Stimulated activated naive CD8-positive, alpha-beta T cell treated with anti-CD3 and anti-CD28 coated beads, Interleukin-15, amount 100 ng/mL, for 72 hours (primary cell): ENCODE measurements around the gene RGPD5.
"Not testable (repeated sequence)": the region's sequence is repeated elsewhere in the genome, so short reads cannot be mapped to it uniquely, and the experiment has no call there.

Experiments
- ATAC-seq: fragments of 150-1000 bp; cut with Tn5 transposase; 2 replicates; pipeline ENCODE4 v1.10.0; 2021; ENCODE audit warnings: mild to moderate bottlenecking, moderate library complexity
- DNase-seq, 2 donors: peaks; one replicate each; pipeline ENCODE4 v3.0.0; 2021 to 2022
- H3K27ac Mint-ChIP-seq, 2 donors: one replicate each; pipeline ENCODE4 v1.8.0; 2022; ENCODE audit warnings: mild to moderate bottlenecking in 2 of 2, mixed read lengths in 2 of 2, moderate library complexity in 2 of 2
- H3K27me3 Mint-ChIP-seq: one replicate; pipeline ENCODE4 v1.8.0; 2022; ENCODE audit warnings: mixed read lengths
- H3K4me1 Mint-ChIP-seq: one replicate; pipeline ENCODE4 v1.8.0; 2022; ENCODE audit warnings: mild to moderate bottlenecking, mixed read lengths
- H3K4me3 Mint-ChIP-seq, 2 donors: one replicate each; pipeline ENCODE4 v1.8.0; 2022; ENCODE audit warnings: mild to moderate bottlenecking in 2 of 2, mixed read lengths in 2 of 2, moderate library complexity in 1 of 2
- H3K9me3 Mint-ChIP-seq, 2 donors: one replicate each; pipeline ENCODE4 v1.8.0; 2022; ENCODE audit warnings: mixed read lengths in 2 of 2

Gene RGPD5

GRCh38 chr2:109871129-109871751, 77.1 kb downstream of the RGPD5 start:
- peak; percentile 81 for ATAC-seq
- not testable (repeated sequence) for H3K9me3 Mint-ChIP-seq, H3K27me3 Mint-ChIP-seq, H3K4me1 Mint-ChIP-seq, H3K4me3 Mint-ChIP-seq, DNase-seq, H3K27ac Mint-ChIP-seq

GRCh38 chr2:109876625-109877024, 82.5 kb downstream of the RGPD5 start:
- not testable (repeated sequence) for H3K4me1 Mint-ChIP-seq, DNase-seq, H3K4me3 Mint-ChIP-seq, H3K9me3 Mint-ChIP-seq, H3K27me3 Mint-ChIP-seq, ATAC-seq, H3K27ac Mint-ChIP-seq

- not testable (repeated sequence) for H3K27ac Mint-ChIP-seq
These were observed 88.0 kb downstream of the RGPD5 start for GRCh38 chr2:109882112-109882511.

GRCh38 chr2:109888414-109888813, 94.3 kb downstream of the RGPD5 start:
- not testable (repeated sequence) for H3K9me3 Mint-ChIP-seq, H3K27ac Mint-ChIP-seq, H3K4me3 Mint-ChIP-seq, ATAC-seq, H3K27me3 Mint-ChIP-seq, H3K4me1 Mint-ChIP-seq, DNase-seq

More at GRCh38 chr2:109882112-109882511, 88.0 kb downstream of the RGPD5 start:
- not testable (repeated sequence) for DNase-seq, H3K4me1 Mint-ChIP-seq, H3K9me3 Mint-ChIP-seq, ATAC-seq, H3K4me3 Mint-ChIP-seq, H3K27me3 Mint-ChIP-seq

- H3K9me3 Mint-ChIP-seq, H3K27ac Mint-ChIP-seq, H3K4me3 Mint-ChIP-seq, H3K27me3 Mint-ChIP-seq, H3K4me1 Mint-ChIP-seq, DNase-seq: not testable (repeated sequence)
- ATAC-seq, result peak; percentile 64
These were observed 95.8 kb downstream of the RGPD5 start for GRCh38 chr2:109889909-109890308.

GRCh38 chr2:109891024-109891423, 96.9 kb downstream of the RGPD5 start:
- H3K27ac Mint-ChIP-seq, H3K4me1 Mint-ChIP-seq, H3K4me3 Mint-ChIP-seq, H3K9me3 Mint-ChIP-seq, H3K27me3 Mint-ChIP-seq, DNase-seq, ATAC-seq: not testable (repeated sequence)

GRCh38 chr2:109893736-109894135, 99.6 kb downstream of the RGPD5 start:
- not testable (repeated sequence) for ATAC-seq, H3K4me3 Mint-ChIP-seq, H3K27ac Mint-ChIP-seq, H3K9me3 Mint-ChIP-seq, H3K4me1 Mint-ChIP-seq, H3K27me3 Mint-ChIP-seq, DNase-seq

GRCh38 chr2:109894141-109894540, 100.0 kb downstream of the RGPD5 start:
- not testable (repeated sequence) for H3K4me3 Mint-ChIP-seq, H3K27ac Mint-ChIP-seq, DNase-seq, H3K9me3 Mint-ChIP-seq, ATAC-seq, H3K4me1 Mint-ChIP-seq, H3K27me3 Mint-ChIP-seq

- not testable (repeated sequence) for DNase-seq, H3K4me1 Mint-ChIP-seq, H3K27ac Mint-ChIP-seq, H3K9me3 Mint-ChIP-seq, H3K4me3 Mint-ChIP-seq, H3K27me3 Mint-ChIP-seq
- peak; percentile 25 for ATAC-seq
These were observed 101.2 kb downstream of the RGPD5 start for GRCh38 chr2:109895090-109895869.

GRCh38 chr2:109896212-109896611, 102.1 kb downstream of the RGPD5 start:
- ATAC-seq, result peak; percentile 100
- not testable (repeated sequence) for H3K27me3 Mint-ChIP-seq, H3K4me1 Mint-ChIP-seq

GRCh38 chr2:109897769-109898461, 103.8 kb downstream of the RGPD5 start:
- not testable (repeated sequence) for H3K9me3 Mint-ChIP-seq, H3K4me3 Mint-ChIP-seq, ATAC-seq, H3K27me3 Mint-ChIP-seq, DNase-seq, H3K27ac Mint-ChIP-seq, H3K4me1 Mint-ChIP-seq

More at GRCh38 chr2:109896212-109896611, 102.1 kb downstream of the RGPD5 start:
- not testable (repeated sequence) for H3K27ac Mint-ChIP-seq, H3K4me3 Mint-ChIP-seq, H3K9me3 Mint-ChIP-seq, DNase-seq

- ATAC-seq, H3K9me3 Mint-ChIP-seq, H3K4me3 Mint-ChIP-seq, H3K27me3 Mint-ChIP-seq, H3K27ac Mint-ChIP-seq, H3K4me1 Mint-ChIP-seq, DNase-seq: not testable (repeated sequence)
These were observed 104.6 kb downstream of the RGPD5 start, which contains the start of gene LIMS3 for GRCh38 chr2:109898462-109899336. Gene LIMS3 (plus strand): TSS chr2:109898688. CDS start chr2:109898729, 41 bp downstream.

GRCh38 chr2:109905796-109906195, 111.7 kb downstream of the RGPD5 start:
- H3K4me1 Mint-ChIP-seq, ATAC-seq, H3K27ac Mint-ChIP-seq, H3K27me3 Mint-ChIP-seq, H3K4me3 Mint-ChIP-seq, H3K9me3 Mint-ChIP-seq, DNase-seq: not testable (repeated sequence)
